Cardiac muscle cell (in vitro differentiated cells and primary cell): ENCODE data around the gene PHTF2. TPM values are rescaled to one million over a fixed set of nuclear protein-coding genes. Genes with fewer than 3 reads are reported as not detected.

Source experiments
- DNase-seq, 2 donors: peaks; one replicate each; pipeline versions ENCODE4 v3.0.0 to v3.0.0-alpha.2; 2010 to 2017; ENCODE audit warnings: low read depth in 1 of 2, low spot score in 1 of 2
- H3K27ac ChIP-seq: fragments of 200-600 bp; sonication (generic); 2 replicates; pipeline ENCODE4 v1.5.1; 2016
- H3K27me3 ChIP-seq: fragments of 200-600 bp; sonication (generic); 2 replicates; pipeline ENCODE4 v1.6.0; 2016; ENCODE audit warnings: control low read depth
- H3K36me3 ChIP-seq: fragments of 200-600 bp; sonication (generic); 2 replicates; pipeline ENCODE4 v1.5.1; 2016; ENCODE audit warnings: control low read depth
- H3K4me1 ChIP-seq: fragments of 200-600 bp; sonication (generic); 2 replicates; pipeline ENCODE4 v1.8.1; 2017; ENCODE audit warnings: low read depth, mild to moderate bottlenecking, mixed run types
- H3K4me3 ChIP-seq: fragments of 200-600 bp; sonication (generic); 2 replicates; pipeline ENCODE4 v1.5.1; 2016; ENCODE audit warnings: mild to moderate bottlenecking
- H3K9me3 ChIP-seq: fragments of 200-600 bp; sonication (generic); 2 replicates; pipeline ENCODE4 v1.5.1; 2017; ENCODE audit warnings: low read depth, mild to moderate bottlenecking, control low read depth
- polyA plus RNA-seq: library from polyadenylated mRNA; unstranded; fragments of >200 nt; fragmentation: Nextera tagmentation; extraction: Ambion mirVana; gene quantifications from 2 replicates; pipeline ENCODE4 v1.2.1, GENCODE V29; 2016
- total RNA-seq: library from RNA; depleted of rRNA; stranded (reverse); fragments of >200 nt; gene quantifications from 2 replicates; pipeline ENCODE4 v1.2.3, GENCODE V29; 2016
- TF ChIP-seq, protein P1 (sequence below): IDR thresholded peaks from 2 replicates; pipeline ENCODE4 v1.5.1; 2012; ENCODE audit warnings: low read depth, mild to moderate bottlenecking, low read length

The PHTF2 gene
- total and polyA plus RNA-seq, 2 experiments from 2014 or later: 28.4 to 36.6 TPM

DNA sequence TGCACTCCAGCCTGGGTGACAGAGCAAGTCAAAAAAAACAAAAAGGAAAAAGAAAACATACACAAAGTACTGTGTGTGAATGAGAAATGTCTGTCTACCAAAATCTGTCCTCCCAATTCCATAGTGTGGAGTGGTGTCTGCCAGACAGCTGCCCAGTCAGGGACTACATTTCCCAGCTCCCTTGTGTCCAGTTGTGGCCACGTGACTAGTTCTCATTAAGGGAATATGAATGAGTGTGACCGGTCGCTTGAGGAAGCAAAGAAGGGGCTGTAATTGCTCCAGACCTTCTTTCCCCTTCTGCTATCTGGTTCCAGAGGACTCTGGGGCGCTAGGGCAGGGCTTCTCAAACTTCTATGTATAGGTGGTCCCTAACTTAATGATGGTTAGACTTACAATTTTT lies 204.1 kb downstream of the PHTF2 start:
- H3K4me1 ChIP-seq: no peaks in the 10 kb centered on the region
- no peak overlapping the region for H3K27ac ChIP-seq
- no peak overlapping the region for H3K4me3 ChIP-seq
- no peaks in the 10 kb centered on the region for H3K36me3 ChIP-seq
- TF ChIP-seq, protein P1, sequence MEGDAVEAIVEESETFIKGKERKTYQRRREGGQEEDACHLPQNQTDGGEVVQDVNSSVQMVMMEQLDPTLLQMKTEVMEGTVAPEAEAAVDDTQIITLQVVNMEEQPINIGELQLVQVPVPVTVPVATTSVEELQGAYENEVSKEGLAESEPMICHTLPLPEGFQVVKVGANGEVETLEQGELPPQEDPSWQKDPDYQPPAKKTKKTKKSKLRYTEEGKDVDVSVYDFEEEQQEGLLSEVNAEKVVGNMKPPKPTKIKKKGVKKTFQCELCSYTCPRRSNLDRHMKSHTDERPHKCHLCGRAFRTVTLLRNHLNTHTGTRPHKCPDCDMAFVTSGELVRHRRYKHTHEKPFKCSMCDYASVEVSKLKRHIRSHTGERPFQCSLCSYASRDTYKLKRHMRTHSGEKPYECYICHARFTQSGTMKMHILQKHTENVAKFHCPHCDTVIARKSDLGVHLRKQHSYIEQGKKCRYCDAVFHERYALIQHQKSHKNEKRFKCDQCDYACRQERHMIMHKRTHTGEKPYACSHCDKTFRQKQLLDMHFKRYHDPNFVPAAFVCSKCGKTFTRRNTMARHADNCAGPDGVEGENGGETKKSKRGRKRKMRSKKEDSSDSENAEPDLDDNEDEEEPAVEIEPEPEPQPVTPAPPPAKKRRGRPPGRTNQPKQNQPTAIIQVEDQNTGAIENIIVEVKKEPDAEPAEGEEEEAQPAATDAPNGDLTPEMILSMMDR: no peak
- H3K9me3 ChIP-seq: no peaks in the 10 kb centered on the region
- no peak for DNase-seq
- no peaks in the 10 kb centered on the region for H3K27me3 ChIP-seq

DNA sequence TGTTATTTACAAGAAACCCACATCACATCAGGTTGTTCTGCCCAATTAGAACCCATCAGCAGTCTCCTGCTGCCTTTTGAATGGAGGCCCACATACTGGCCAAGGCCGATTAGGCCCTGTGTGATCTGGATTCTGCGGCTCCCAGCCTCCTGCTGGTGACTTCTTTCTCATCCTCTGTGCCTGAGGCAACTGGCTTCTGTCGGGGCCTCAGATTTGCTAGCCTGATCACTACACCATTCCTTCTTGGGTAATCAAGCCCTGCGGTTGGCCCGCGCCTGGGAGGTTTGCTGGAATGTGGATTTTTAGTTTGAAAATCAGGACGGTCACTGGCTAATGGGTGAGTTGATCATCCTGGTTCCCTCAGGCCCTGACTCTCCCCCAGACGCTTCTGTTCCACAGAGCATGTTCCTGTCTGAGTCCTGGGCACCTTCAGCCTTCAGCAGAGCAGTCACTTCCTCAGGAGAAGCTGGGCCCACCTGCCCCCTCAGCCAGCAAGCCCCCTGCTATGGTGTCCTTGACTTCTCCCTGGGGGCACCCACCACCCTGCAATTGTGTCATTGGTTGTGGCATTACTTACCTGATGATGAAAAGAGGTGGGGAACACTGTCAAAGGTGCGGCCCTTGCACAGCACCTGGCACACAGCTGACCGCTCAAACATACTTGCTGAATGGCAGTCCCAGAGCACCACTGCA lies 207.6 kb downstream of the PHTF2 start:
- no peaks in the 10 kb centered on the region for H3K36me3 ChIP-seq
- no peak overlapping the region for H3K27ac ChIP-seq
- H3K27me3 ChIP-seq: no peaks in the 10 kb centered on the region
- no peak overlapping the region for H3K4me3 ChIP-seq
- H3K4me1 ChIP-seq: no peaks in the 10 kb centered on the region
- TF ChIP-seq, protein P1: no peak
- no peaks in the 10 kb centered on the region for H3K9me3 ChIP-seq
- DNase-seq: no peak

Other genes with a start within 250 kb of the PHTF2 start
- 13.6 and 24.6 TPM in 2 replicates for gene RSBN1L, start 102.3 kb upstream of the PHTF2 start, total RNA-seq
- gene RSBN1L, start 102.3 kb upstream of the PHTF2 start, polyA plus RNA-seq: 6.6 and 8.5 TPM in 2 replicates
- gene TMEM60, start 339 bp upstream of the PHTF2 start, total RNA-seq: 10.6 and 12.6 TPM in 2 replicates
- 42.6 and 44.4 TPM in 2 replicates for gene TMEM60, start 339 bp upstream of the PHTF2 start, polyA plus RNA-seq